Naive thymus-derived CD4-positive, alpha-beta T cell (primary cell): ENCODE data around the gene OR2V2. TPM values are rescaled to one million over a fixed set of nuclear protein-coding genes. Genes with fewer than 3 reads are reported as not detected.
"Not testable (repeated sequence)": the region's sequence is repeated elsewhere in the genome, so short reads cannot be mapped to it uniquely, and the experiment has no call there.

Experiments used
- ATAC-seq: fragments of 150-1000 bp; cut with Tn5 transposase; 2 replicates; pipeline ENCODE4 v1.10.0; 2021; ENCODE audit warnings: mild to moderate bottlenecking, moderate library complexity
- CTCF ChIA-PET: fragments of 350-600 bp; sonication (Branson Sonifier 250); formaldehyde crosslinking; loops from one replicate; lab custom pipeline; 2021; ENCODE audit warnings: antibody characterized with exemption; lab: Charles Lee
- POLR2A ChIA-PET: fragments of 350-600 bp; sonication (Branson Sonifier 250); formaldehyde crosslinking; loops from one replicate; lab custom pipeline; 2021; ENCODE audit warnings: antibody characterized with exemption, inconsistent platforms; lab: Charles Lee
- DNase-seq, 9 donors: peaks; one replicate each; pipeline versions ENCODE4 v3.0.0 to v3.0.0-alpha.2; 2020 to 2022; ENCODE audit warnings: mixed read lengths in 1 of 9
- H3K27ac ChIP-seq: one replicate; pipeline ENCODE4 v1.7.0; 2013; ENCODE audit warnings: mild to moderate bottlenecking, low read depth, low read length, moderate library complexity
- H3K27me3 ChIP-seq, 2 donors: one replicate each; pipeline ENCODE4 v1.7.0; 2013; ENCODE audit warnings: low read length in 2 of 2, mild to moderate bottlenecking in 2 of 2, moderate library complexity in 2 of 2; ENCODE audit not compliant: control insufficient read depth in 2 of 2, insufficient read depth in 2 of 2
- H3K36me3 ChIP-seq, 3 experiments: 1 replicate in 2 of 3; 2 replicates in 1 of 3; pipeline ENCODE4 v1.7.0; 2013; ENCODE audit warnings: low read length in 3 of 3, mild to moderate bottlenecking in 3 of 3, moderate library complexity in 1 of 3; ENCODE audit not compliant: insufficient read depth in 3 of 3, control insufficient read depth in 2 of 3
- H3K4me1 ChIP-seq, 2 donors: one replicate each; pipeline ENCODE4 v1.7.0; 2013; ENCODE audit warnings: low read length in 2 of 2, mild to moderate bottlenecking in 2 of 2, moderate library complexity in 1 of 2; ENCODE audit not compliant: control insufficient read depth in 2 of 2, insufficient read depth in 2 of 2
- H3K4me3 ChIP-seq: 2 replicates; pipeline ENCODE4 v1.7.0; 2013; ENCODE audit warnings: mild to moderate bottlenecking, low read length
- H3K9me3 ChIP-seq, 3 experiments: 1 replicate in 2 of 3; 2 replicates in 1 of 3; pipeline ENCODE4 v1.7.0; 2013; ENCODE audit warnings: low read length in 3 of 3; ENCODE audit not compliant: control insufficient read depth in 2 of 3
- H3K27ac Mint-ChIP-seq, 9 donors: one replicate each; pipeline ENCODE4 v1.8.0; 2020 to 2022; ENCODE audit warnings: mixed read lengths in 9 of 9, mild to moderate bottlenecking in 8 of 9, moderate library complexity in 5 of 9, inconsistent platforms in 2 of 9
- H3K27me3 Mint-ChIP-seq, 5 donors: one replicate each; pipeline ENCODE4 v1.8.0; 2021 to 2022; ENCODE audit warnings: mixed read lengths in 5 of 5, mild to moderate bottlenecking in 1 of 5
- H3K36me3 Mint-ChIP-seq, 5 donors: one replicate each; pipeline ENCODE4 v1.8.0; 2020 to 2022; ENCODE audit warnings: mixed read lengths in 5 of 5, mild to moderate bottlenecking in 3 of 5, inconsistent platforms in 1 of 5
- H3K4me1 Mint-ChIP-seq, 7 donors: one replicate each; pipeline ENCODE4 v1.8.0; 2020 to 2022; ENCODE audit warnings: mixed read lengths in 7 of 7, mild to moderate bottlenecking in 3 of 7, inconsistent platforms in 1 of 7
- H3K4me3 Mint-ChIP-seq, 10 donors: one replicate each; pipeline ENCODE4 v1.8.0; 2020 to 2022; ENCODE audit warnings: mild to moderate bottlenecking in 10 of 10, mixed read lengths in 10 of 10, moderate library complexity in 6 of 10, inconsistent platforms in 2 of 10
- H3K9me3 Mint-ChIP-seq, 11 donors: one replicate each; pipeline ENCODE4 v1.8.0; 2020 to 2022; ENCODE audit warnings: mixed read lengths in 11 of 11, mild to moderate bottlenecking in 4 of 11, inconsistent platforms in 1 of 11, moderate library complexity in 1 of 11
- intact Hi-C, 2 donors: fragments of 100-400 bp; cut with micrococcal nuclease; formaldehyde crosslinking; loops; one replicate each; pipeline ENCODE4 v1.15.1; 2023
- polyA plus RNA-seq, 2 donors: library from polyadenylated mRNA; unstranded; fragments of 300-500 nt; fragmentation: Illumina TruSeq; gene quantifications; one replicate each; pipeline ENCODE4 v1.2.3, GENCODE V29; 2021
- total RNA-seq, 6 experiments: library from RNA in 5 of 6; stranded (reverse) in 5 of 6; gene quantifications; 1 replicate in 5 of 6; 2 replicates in 1 of 6; pipeline ENCODE4 v1.2.3 and lab custom pipeline; 2021 to 2026

Gene OR2V2
- total and polyA plus RNA-seq, 7 experiments from 2014 or later = not detected

DNA sequence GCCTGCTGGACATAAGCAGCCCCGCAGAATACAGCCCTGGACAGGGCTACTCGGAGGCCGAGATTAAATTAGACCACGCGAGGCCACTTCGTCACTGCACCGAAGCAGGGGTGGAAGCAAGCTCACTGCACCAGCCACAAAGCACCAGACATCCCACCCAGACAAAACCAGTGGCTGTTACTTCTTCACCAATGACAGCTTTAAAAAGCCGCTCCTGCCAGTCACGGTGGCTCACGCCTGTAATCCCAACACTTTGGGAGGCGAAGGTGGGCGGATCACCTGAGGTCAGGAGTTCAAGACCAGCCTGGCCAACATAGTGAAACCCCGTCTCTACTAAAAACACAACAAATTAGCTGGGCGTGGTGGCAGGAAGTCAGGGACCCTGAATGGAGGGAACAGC lies 30.2 kb downstream of the OR2V2 start:
- H3K9me3 ChIP-seq, H3K36me3 ChIP-seq, H3K9me3 Mint-ChIP-seq, H3K27ac Mint-ChIP-seq, CTCF ChIA-PET, H3K4me3 Mint-ChIP-seq, POLR2A ChIA-PET, H3K27ac ChIP-seq, ATAC-seq, H3K4me3 ChIP-seq, H3K27me3 ChIP-seq, H3K36me3 Mint-ChIP-seq, DNase-seq, intact Hi-C loops: not testable (repeated sequence)
- Mint-ChIP-seq H3K27me3 (peaks cover 10 to 46% (median 15%) of the 10 kb centered on the region in 5 donors), H3K4me1 (peaks cover 9 to 24% (median 21%) of the 10 kb centered on the region in 7 donors)
- peaks cover 10 to 20% of the 10 kb centered on the region in 2 donors for H3K4me1 ChIP-seq

- Histone ChIP-seq H3K9me3 (no peaks in the 10 kb centered on the region), H3K36me3 (no peaks in the 10 kb centered on the region), H3K4me3 (no peak overlapping the region), H3K27me3 (no peaks in the 10 kb centered on the region), H3K27ac (no peak overlapping the region), H3K4me1 (peaks cover 3 to 8% of the 10 kb centered on the region in 2 donors)
- POLR2A ChIA-PET = interaction anchor here (0.9 to 1.2 kb wide), 2 partner anchors 41 to 80 kb away, joined by 3 to 4 read pairs; partner anchors contain the start of gene TRIM41
- Mint-ChIP-seq H3K27ac (peak overlapping the region in 8 of 9 donors; percentile 2 to 92 (median 87)), H3K4me3 (peak overlapping the region; percentile 11 to 95 (median 50)), H3K27me3 (peaks cover 0 to 17% (median 0%) of the 10 kb centered on the region in 5 donors), H3K36me3 (no peaks in the 10 kb centered on the region), H3K9me3 (peaks cover 0 to 2% (median 0%) of the 10 kb centered on the region in 11 donors), H3K4me1 (peaks cover 6 to 44% (median 31%) of the 10 kb centered on the region in 7 donors)
- peak in 7 of 9 donors; percentile 38 to 72 (median 68) for DNase-seq
- intact Hi-C loops = loop anchor here (1.0 kb wide), 2 partner anchors 9 to 23 kb away; no protein-coding TSS in a partner anchor
- CTCF ChIA-PET = interaction anchor here (0.7 to 3.6 kb wide), 5 partner anchors 9 to 350 kb away, joined by 3 to 16 read pairs (median 4); partner anchors contain the start of gene TRIM52
- peak; percentile 81 for ATAC-seq
Observed at GRCh38 chr5:181181650-181182565, 34.5 kb downstream of the OR2V2 start.

- Mint-ChIP-seq H3K27me3 (peaks cover 0 to 17% (median 0%) of the 10 kb centered on the region in 5 donors), H3K9me3 (peaks cover 0 to 6% (median 0%) of the 10 kb centered on the region in 11 donors), H3K36me3 (no peaks in the 10 kb centered on the region), H3K4me3 (peak overlapping the region; percentile 75 to 95 (median 88)), H3K4me1 (peaks cover 6 to 47% (median 36%) of the 10 kb centered on the region in 7 donors), H3K27ac (peak overlapping the region; percentile 37 to 93 (median 87))
- no peak overlapping the region for H3K4me3 ChIP-seq
- POLR2A ChIA-PET = interaction anchor here (0.9 to 1.2 kb wide), 2 partner anchors 41 to 79 kb away, joined by 3 to 4 read pairs; partner anchors contain the start of gene TRIM41
- DNase-seq = no peak
- H3K9me3 ChIP-seq = no peaks in the 10 kb centered on the region
- no peaks in the 10 kb centered on the region for H3K36me3 ChIP-seq
- no peaks in the 10 kb centered on the region for H3K27me3 ChIP-seq
- intact Hi-C loops = loop anchor here (1.0 kb wide), 2 partner anchors 9 to 23 kb away; no protein-coding TSS in a partner anchor
- H3K27ac ChIP-seq = no peak overlapping the region
- H3K4me1 ChIP-seq = peaks cover 3 to 8% of the 10 kb centered on the region in 2 donors
- no peak for ATAC-seq
- CTCF ChIA-PET = interaction anchor here (0.7 to 3.6 kb wide), 3 partner anchors 10 to 351 kb away, joined by 3 to 16 read pairs (median 5); partner anchors contain the start of gene TRIM52
Observed at GRCh38 chr5:181182651-181183050, 35.3 kb downstream of the OR2V2 start.

GRCh38 chr5:181184845-181185216 lies 37.4 kb downstream of the OR2V2 start:
- Mint-ChIP-seq H3K27me3 (peaks cover 0 to 29% (median 0%) of the 10 kb centered on the region in 5 donors), H3K4me1 (peaks cover 11 to 61% (median 46%) of the 10 kb centered on the region in 7 donors), H3K36me3 (peaks cover 0 to 10% (median 0%) of the 10 kb centered on the region in 5 donors), H3K27ac (peak overlapping the region in 8 of 9 donors; percentile 84 to 96 (median 93)), H3K9me3 (peaks cover 0 to 25% (median 4%) of the 10 kb centered on the region in 11 donors), H3K4me3 (peak overlapping the region in 9 of 10 donors; percentile 78 to 95 (median 90))
- no peaks in the 10 kb centered on the region for H3K27me3 ChIP-seq
- ATAC-seq = no peak
- peaks cover 3 to 8% of the 10 kb centered on the region in 2 donors for H3K4me1 ChIP-seq
- H3K27ac ChIP-seq = no peak overlapping the region
- POLR2A ChIA-PET = interaction anchor here (0.6 to 3.5 kb wide), 17 partner anchors 10 to 1637 kb away, joined by 3 to 46 read pairs (median 3); partner anchors contain the start of genes RACK1, TRIM41, TRIM52 and TRIM7
- peak overlapping the region; percentile 56 for H3K4me3 ChIP-seq
- peaks cover 0 to 8% (median 0%) of the 10 kb centered on the region in 3 experiments for H3K36me3 ChIP-seq
- no peak for DNase-seq
- H3K9me3 ChIP-seq = no peaks in the 10 kb centered on the region
- CTCF ChIA-PET = interaction anchor here (0.7 to 3.6 kb wide), 11 partner anchors 8 to 494 kb away, joined by 3 to 16 read pairs (median 4); partner anchors contain the start of genes TRIM41 and TRIM52
- intact Hi-C loops = loop anchor here (1.0 kb wide), 4 partner anchors 38 to 324 kb away; partner anchors contain the start of genes TRIM52 (in 2 of the 2), ZFP62 (in 2 of the 2) and TRIM41 (in 1 of the 2)

- peak overlapping the region in 5 of 9 donors; percentile 57 to 100 (median 66) for H3K27ac Mint-ChIP-seq
- intact Hi-C loops = no loop called here
- peaks cover 0 to 26% (median 0%) of the 10 kb centered on the region in 5 donors for H3K27me3 Mint-ChIP-seq
- Histone ChIP-seq H3K4me1 (peaks cover 3 to 8% of the 10 kb centered on the region in 2 donors), H3K27ac (no peak overlapping the region), H3K4me3 (no peak overlapping the region), H3K36me3 (peaks cover 0 to 16% (median 0%) of the 10 kb centered on the region in 3 experiments), H3K27me3 (no peaks in the 10 kb centered on the region), H3K9me3 (no peaks in the 10 kb centered on the region)
- peaks cover 11 to 61% (median 46%) of the 10 kb centered on the region in 7 donors for H3K4me1 Mint-ChIP-seq
- POLR2A ChIA-PET = interaction anchor here (0.9 to 3.5 kb wide), 8 partner anchors 13 to 375 kb away, joined by 3 to 46 read pairs (median 14); partner anchors contain the start of genes RACK1, TRIM41, TRIM52 and TRIM7
- no peak for DNase-seq
- CTCF ChIA-PET = interaction anchor here (0.7 to 3.6 kb wide), 5 partner anchors 13 to 75 kb away, joined by 3 to 16 read pairs (median 5); partner anchors contain the start of gene TRIM52
- H3K9me3 Mint-ChIP-seq = peaks cover 0 to 25% (median 4%) of the 10 kb centered on the region in 11 donors
- H3K4me3 Mint-ChIP-seq = peak overlapping the region in 8 of 10 donors; percentile 21 to 55 (median 39)
- no peak for ATAC-seq
- H3K36me3 Mint-ChIP-seq = peaks cover 0 to 10% (median 0%) of the 10 kb centered on the region in 5 donors
Observed at GRCh38 chr5:181185560-181185959, 38.2 kb downstream of the OR2V2 start.
